ENCODE data around the gene ZNF438.
A peak's percentile ranks its signal among the peaks of the same experiment; 100 is the strongest.
"Not testable (repeated sequence)": the region's sequence is repeated elsewhere in the genome, so short reads cannot be mapped to it uniquely, and the experiment has no call there.

ZNF438 gene, protein sequence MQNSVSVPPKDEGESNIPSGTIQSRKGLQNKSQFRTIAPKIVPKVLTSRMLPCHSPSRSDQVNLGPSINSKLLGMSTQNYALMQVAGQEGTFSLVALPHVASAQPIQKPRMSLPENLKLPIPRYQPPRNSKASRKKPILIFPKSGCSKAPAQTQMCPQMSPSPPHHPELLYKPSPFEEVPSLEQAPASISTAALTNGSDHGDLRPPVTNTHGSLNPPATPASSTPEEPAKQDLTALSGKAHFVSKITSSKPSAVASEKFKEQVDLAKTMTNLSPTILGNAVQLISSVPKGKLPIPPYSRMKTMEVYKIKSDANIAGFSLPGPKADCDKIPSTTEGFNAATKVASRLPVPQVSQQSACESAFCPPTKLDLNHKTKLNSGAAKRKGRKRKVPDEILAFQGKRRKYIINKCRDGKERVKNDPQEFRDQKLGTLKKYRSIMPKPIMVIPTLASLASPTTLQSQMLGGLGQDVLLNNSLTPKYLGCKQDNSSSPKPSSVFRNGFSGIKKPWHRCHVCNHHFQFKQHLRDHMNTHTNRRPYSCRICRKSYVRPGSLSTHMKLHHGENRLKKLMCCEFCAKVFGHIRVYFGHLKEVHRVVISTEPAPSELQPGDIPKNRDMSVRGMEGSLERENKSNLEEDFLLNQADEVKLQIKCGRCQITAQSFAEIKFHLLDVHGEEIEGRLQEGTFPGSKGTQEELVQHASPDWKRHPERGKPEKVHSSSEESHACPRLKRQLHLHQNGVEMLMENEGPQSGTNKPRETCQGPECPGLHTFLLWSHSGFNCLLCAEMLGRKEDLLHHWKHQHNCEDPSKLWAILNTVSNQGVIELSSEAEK

DNA sequence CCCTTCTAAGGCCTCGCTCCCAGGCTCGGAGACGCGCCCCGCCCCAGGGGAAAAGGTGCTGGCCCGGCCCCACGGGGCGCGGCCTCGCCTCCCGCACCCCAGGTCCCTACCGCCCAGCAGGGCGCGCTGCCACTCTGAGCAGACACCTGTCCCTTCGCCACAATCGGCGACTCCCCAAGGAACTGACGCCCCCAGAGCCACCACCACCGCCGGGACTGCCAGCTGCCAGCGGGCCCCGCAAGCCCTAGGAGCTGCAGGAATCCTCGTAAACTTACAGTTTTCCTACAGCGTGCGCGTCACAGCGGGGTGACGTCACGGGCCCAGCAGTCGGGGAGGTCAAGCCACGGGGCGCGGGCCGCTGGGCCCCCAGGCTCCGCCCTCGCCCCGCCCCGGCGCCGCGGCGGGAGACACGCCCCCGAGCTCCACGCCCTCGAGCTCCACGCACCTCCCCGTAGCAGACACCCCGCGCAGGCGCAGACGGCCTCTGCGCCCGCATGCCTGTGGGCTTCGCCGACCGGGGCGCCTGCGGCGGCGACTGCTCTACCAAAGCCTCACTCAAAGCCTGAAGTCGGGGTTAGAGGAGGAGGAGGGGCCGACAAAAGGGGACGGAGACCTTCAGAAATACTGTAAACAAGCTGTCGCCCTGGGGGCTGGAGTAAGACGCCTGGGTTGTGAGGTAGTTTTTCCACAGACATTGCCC lies at the start of gene ZNF438:
TSS of gene ZNF438 (minus strand) at position 308 of the 700 bp plus-strand sequence. CDS start 154,831 bp downstream, outside the sequence.
- DNase-seq, result peak; percentile 95

DNA sequence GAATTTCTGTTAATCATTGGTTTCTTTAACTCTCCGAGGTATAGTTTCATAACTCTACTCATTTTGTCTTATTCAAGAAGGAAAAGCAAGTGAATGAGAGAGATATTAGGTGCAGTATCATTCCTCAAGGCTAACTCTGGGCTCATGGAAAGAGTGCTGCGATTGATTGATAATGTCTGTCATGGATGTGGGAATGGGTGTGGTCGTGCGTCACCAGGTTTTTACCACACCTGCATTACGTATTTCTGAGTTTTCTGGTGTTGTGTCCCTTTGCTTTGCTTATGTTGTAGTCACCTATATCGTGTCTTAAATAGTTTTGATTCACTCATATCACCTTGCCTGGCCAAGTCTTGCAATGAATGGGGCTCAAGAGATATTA lies 44.9 kb upstream of the ZNF438 start:
- no peak for DNase-seq

DNA sequence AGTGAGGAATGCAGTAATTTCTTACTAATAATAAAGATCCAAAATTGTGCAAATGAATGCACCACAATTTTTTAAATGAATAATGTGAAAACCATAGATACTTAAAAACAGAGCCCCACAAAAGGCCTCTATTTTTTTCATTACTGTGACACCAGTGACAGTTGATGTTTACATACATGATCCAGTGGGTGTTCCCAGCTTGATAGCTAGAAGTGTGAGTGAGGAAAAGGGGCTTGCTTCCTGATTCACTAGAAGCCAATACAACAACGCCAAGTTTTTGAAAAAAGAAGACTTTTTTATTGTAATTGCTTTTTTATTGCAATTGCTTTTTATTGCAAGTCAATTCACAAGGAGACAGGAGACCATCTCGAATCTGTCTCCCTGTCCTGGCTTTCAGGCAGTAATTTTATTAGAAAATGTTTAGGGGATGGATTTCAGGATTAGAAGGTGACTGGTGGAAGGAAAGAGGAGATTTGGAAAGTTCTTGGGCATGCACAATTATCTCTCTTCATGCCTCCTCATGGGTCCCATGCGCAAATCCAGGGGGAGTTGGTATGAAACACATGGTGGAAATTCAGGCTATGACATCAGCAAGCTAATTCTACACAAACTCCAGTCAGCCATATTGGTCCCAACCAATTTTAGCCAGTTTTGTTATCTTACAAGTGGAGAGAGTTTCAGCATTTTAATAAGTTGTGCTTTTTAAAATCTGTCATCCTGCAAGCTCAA lies 44.4 kb upstream of the ZNF438 start:
- no peak for DNase-seq

GRCh38 chr10:31075434-31075833 lies 43.8 kb upstream of the ZNF438 start:
- DNase-seq, result no peak

- no peak for DNase-seq
Measured at GRCh38 chr10:31074722-31075086, 43.0 kb upstream of the ZNF438 start.

DNA sequence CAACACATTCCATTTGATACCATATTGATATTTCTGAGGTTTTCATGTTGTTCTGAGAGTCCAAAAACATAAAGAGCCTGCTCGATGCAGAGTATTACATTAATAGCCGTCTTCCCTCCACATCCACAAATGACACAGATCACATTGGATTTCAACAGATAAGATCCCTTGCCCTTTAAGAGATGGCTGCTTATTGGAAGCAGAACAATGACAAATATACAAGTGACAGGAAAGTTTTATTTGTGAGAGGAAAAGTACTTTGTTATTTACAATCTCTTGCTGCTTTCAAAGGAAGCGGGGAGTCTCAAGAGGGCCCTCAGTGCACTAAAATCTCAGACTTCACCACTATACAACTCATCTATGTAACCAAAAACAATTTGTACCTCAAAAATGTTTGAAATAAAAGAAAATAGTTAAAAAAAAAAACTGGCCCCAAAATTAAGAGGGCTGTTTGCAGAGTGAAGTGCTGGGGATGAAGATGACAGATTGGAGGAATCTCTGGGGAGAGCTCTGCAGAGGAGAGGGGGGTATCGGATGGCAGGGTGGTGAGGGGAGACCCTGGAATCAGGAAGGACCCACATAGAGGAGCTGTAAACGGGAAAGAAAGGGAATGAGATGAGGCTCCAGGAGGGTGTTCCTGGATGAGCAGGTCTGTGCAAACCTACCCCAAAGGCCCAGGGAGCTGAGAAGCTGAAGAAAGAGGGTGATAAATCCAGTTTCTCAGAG lies 42.5 kb upstream of the ZNF438 start:
- no peak for DNase-seq

GRCh38 chr10:31073211-31073610 lies 41.5 kb upstream of the ZNF438 start:
- DNase-seq, result no peak

DNA sequence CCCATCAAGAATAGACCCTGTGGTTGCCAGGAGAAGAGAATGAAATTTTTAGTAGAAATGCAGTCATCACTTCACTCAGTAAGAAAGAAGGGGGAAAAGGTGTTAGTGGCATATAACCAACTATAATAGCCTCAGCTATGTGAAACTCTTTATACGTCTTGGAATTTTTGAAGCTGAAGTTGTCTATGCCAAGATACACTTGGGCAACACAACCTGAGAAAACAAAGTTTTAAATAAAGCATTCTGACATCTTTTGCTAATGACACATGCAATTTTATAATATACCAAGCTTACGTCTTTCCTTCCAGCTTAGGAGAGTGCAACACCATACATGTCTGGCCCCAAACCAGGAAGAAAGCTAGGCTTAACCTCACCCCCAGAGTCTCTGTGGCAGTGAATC lies 40.8 kb upstream of the ZNF438 start:
- DNase-seq, result no peak

DNA sequence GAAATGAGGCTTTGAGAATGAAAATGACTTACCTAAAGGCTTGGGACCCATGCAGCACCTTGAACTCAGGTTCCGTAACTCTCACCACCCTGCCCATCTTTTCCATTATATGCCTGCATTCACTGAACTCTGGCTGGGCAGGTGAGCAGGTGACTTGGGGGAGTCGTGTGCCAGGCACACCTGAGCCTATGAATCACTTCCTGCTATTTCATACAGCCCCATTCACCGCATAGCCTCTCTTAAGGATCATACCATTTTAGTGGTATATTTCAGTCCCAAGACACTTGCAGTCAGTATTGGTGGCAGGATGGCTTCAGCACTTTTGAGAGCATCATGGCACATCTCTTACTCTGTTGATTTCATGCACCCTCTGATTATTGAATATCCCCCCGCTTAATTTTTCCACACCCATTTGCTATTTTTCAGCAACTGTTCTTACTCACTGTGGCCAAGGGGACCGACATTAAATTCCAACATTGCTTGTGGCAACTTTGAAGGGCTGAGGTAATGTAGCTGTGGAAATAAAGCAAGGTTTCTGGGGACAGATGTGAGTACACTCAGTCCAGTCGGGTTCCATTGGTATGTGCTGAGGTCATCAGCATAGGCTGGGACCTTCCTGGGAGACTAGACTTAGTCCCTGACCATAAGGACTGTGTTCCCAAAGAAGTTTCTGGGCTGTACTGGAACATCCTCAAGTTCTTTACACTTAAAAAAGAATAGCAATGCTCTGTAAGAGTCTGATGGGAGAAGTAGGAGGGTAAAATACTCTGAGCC lies 39.8 kb upstream of the ZNF438 start:
- DNase-seq, result no peak

DNA sequence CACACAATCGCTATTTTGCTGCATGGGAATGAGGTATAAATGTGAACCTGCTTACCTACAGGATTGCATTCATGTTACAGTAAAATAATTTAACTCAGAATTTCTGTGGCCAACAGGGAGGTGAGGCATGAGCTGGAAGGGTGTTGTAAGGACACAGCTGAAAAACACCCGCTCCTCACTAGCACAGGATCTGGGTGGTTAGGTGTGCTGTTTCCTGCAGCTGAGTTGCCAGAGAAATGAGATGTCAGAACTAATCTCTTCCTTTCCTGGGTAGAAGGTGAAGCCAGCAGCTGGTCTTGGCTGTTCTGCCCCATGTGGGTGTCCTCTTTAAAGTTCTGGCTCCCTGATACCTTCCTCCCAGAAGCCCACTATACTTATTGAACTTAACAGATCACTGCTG lies 39.0 kb upstream of the ZNF438 start:
- no peak for DNase-seq

DNA sequence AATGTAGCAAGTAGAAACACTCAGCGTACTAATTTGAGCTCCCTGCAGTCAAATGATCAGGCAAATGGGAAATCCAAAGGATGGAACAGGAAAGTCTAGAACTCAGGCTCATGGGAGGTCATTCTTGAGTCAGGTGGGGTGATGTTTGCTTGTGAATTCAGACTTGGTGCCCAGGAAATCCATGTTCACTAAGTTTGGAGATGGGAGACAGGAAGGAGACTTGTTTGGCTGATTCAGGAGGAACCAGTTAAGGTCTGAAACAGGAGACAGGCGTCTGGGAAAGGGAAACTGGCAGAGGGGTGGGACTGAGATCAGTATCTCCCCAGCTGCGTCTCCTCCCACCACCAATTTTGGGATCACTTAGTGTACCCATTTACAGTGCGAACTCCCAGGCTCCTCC lies 38.4 kb upstream of the ZNF438 start:
- DNase-seq, result no peak

DNA sequence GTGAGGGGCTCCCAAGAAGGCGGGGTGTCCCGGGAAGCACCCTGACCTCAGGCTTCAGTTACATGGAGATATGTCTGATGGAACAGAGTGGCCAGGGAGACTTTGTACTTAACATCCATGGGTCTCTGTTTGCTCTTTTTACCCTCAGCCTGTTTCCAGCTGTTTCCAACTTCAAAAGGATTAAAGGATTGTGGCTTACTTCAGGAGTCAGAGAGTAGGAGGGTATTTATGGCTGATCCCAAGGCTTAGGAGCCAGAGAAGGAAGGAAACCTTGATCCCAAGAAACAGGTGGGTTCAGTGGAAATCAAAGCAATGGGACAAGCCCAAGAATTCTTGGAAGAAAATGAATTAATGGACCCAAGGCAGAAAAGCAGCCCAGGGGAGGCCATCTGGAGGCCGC lies 37.7 kb upstream of the ZNF438 start:
- peak; percentile 87 for DNase-seq

DNA sequence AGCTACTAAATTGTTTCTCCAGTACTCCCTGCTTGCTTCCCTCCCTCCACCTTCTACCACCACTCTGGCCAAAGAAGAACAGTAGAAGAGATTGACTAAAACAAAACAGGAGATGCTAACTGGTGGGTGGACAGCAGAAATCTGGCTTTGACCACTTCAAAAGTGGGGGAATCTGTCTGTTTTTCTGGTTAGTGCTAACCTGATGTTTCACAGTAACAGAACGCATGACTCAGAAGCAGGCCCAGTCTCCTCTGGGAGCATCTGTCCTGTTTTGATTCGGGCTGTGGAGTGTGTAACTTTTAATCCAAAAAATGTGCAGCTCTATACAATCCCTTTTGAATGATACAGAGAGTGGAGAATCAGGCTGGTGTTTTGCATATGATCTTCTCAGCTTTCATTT lies 32.7 kb upstream of the ZNF438 start:
- DNase-seq, result no peak

- no peak for DNase-seq
Measured at GRCh38 chr10:31063841-31064240, 32.2 kb upstream of the ZNF438 start.

DNA sequence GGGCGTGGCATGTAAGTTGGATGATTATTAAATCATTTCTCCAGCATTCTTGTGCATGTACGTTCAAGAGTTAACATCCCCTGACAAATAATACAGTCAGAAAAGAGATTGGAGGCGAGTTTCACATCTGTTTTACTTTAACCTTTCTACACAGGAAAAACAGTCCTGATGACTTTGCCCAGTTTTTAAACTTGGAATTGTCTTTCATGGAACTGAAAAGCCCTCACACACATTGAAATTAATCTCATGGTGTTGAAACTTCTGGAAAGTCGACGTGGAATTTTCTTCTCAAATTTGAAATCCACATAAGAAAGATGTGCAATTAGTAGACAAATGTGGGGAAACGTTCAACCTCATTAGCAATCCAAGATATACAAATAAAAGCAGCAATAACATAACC lies 31.2 kb upstream of the ZNF438 start:
- DNase-seq, result no peak

- DNase-seq, result no peak
Measured at GRCh38 chr10:31061941-31062340, 30.3 kb upstream of the ZNF438 start.

DNA sequence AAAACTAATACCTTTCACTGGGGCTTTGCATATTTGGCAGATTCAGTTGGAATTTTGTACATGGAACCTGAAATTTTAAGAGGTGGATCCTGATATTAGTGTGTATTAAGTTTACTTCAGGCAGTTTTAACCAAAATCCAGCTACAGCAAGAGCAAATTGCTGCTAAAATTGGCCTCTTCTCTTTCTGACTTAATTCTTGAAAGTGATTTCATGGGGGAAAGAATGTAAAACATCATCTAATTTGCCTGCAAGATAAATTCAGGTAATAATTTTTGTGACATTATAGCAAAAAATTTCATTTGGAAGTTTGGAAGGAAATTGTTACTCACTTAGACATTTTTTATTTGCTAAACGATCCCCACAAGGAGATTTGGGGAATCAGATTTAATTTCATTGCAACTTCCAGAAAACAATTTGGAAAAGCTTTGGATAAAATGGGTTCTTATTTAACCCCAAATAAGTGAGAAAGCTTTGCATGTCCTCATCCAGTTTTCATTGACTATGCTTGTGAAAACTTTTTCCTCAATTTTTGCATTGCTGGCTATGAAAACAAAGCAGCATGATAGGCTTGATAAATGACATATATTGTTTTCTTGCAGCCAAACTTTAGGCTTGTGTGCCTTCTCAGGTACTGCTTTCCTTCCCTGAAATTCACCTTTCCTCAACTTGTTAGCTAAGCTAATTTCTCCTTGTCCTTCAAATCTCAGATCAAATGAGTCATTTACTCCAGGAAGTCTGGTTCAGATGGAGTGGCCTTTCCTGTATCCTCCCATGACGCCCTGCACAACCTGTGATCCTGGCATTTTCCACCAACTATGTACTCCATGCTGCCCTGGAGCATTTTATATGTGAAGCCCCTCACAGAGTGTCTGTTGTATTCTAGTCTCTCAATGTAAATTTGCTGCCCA lies 27.4 kb upstream of the ZNF438 start:
- no peak for DNase-seq

GRCh38 chr10:31056678-31057077 lies 25.0 kb upstream of the ZNF438 start:
- DNase-seq, result not testable (repeated sequence)

DNA sequence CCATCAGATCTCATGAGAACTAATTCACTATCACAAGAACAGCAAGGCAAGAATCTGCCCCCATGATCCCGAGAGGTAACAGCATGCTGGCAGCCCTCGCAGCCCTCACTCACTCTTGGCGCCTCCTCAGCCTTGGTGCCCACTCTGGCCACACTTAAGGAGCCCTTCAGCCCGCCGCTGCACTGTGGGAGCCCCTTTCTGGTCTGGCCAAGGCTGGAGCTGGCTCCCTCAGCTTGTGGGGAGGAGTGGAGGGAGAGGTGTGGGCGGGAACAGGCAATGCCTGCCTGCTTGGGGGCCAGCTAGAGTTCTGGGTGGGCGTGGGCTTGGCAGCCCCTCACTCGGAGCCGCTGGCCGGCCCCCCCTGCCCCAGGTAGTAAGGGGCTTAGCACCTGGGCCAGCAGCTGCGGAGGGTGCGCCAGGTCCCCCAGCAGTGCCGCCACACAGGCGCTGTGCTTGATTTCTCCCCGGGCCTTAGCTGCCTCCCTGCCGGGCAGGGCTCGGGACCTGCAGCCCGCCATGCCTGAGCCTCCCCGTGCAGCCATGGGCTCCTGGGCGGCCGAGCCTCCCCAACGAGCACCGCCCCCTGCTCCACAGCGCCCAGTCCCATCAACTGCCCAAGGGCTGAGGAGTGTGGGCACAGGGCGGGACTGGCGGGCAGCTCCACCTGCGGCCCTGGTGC lies 24.0 kb upstream of the ZNF438 start:
- no peak for DNase-seq

- DNase-seq, result no peak
Measured at GRCh38 chr10:31051703-31052102, 20.0 kb upstream of the ZNF438 start.

Measured in NCI-H82 (cell line).